DOHH2 (cell line): ENCODE results near the gene RNU1-4.
"Not testable (repeated sequence)": the region's sequence is repeated elsewhere in the genome, so short reads cannot be mapped to it uniquely, and the experiment has no call there.

Source experiments
- EZH2phosphoT487 ChIP-seq: fragments of 200-600 bp; sonication (generic); IDR thresholded peaks from 2 replicates; pipeline ENCODE4 v1.6.1; 2017; ENCODE audit warnings: borderline replicate concordance, mild to moderate bottlenecking, antibody characterized with exemption, low read length, moderate library complexity, mixed read lengths
- TF ChIP-seq, protein P1 (sequence below): fragments of 200-600 bp; sonication (generic); IDR thresholded peaks from one replicate; pipeline ENCODE4 v1.5.1; 2014; ENCODE audit warnings: antibody characterized with exemption, mild to moderate bottlenecking, low read depth, low read length; ENCODE audit not compliant: poor library complexity, severe bottlenecking

GRCh38 chr1:16772275-16773204, 32.2 kb downstream of the RNU1-4 start:
- TF ChIP-seq, protein P1, sequence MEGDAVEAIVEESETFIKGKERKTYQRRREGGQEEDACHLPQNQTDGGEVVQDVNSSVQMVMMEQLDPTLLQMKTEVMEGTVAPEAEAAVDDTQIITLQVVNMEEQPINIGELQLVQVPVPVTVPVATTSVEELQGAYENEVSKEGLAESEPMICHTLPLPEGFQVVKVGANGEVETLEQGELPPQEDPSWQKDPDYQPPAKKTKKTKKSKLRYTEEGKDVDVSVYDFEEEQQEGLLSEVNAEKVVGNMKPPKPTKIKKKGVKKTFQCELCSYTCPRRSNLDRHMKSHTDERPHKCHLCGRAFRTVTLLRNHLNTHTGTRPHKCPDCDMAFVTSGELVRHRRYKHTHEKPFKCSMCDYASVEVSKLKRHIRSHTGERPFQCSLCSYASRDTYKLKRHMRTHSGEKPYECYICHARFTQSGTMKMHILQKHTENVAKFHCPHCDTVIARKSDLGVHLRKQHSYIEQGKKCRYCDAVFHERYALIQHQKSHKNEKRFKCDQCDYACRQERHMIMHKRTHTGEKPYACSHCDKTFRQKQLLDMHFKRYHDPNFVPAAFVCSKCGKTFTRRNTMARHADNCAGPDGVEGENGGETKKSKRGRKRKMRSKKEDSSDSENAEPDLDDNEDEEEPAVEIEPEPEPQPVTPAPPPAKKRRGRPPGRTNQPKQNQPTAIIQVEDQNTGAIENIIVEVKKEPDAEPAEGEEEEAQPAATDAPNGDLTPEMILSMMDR = not testable (repeated sequence)
- not testable (repeated sequence) for TF ChIP-seq EZH2phosphoT487
